SK-N-SH treated with all-trans-retinoic acid at 6 μM for 48 hours (cell line): ENCODE results near the gene NTM.

Experiments
- ARNTL ChIP-seq: fragments of 450-650 bp; formaldehyde crosslinking; IDR thresholded peaks from 2 replicates; pipeline ENCODE4 v1.5.0; 2020; ENCODE audit warnings: low read depth, mild to moderate bottlenecking, moderate library complexity, borderline replicate concordance
- PATZ1 ChIP-seq: fragments of 250-450 bp; sonication (Bioruptor Pico); IDR thresholded peaks from 2 replicates; pipeline ENCODE4 v1.8.0; 2020; ENCODE audit warnings: mild to moderate bottlenecking, moderate library complexity, borderline replicate concordance
- PPARA ChIP-seq: fragments of 250-450 bp; sonication (Bioruptor Pico); IDR thresholded peaks from 2 replicates; pipeline ENCODE4 v1.5.0; 2020; ENCODE audit warnings: mild to moderate bottlenecking, borderline replicate concordance
- RARB ChIP-seq: fragments of 250-450 bp; sonication (Bioruptor Pico); IDR thresholded peaks from 2 replicates; pipeline ENCODE4 v1.8.0; 2021; ENCODE audit warnings: mild to moderate bottlenecking, moderate library complexity
- TCF4 ChIP-seq: fragments of 250-450 bp; sonication (Bioruptor Pico); IDR thresholded peaks from 2 replicates; pipeline ENCODE4 v1.8.0; 2021; ENCODE audit warnings: mild to moderate bottlenecking, moderate library complexity, borderline replicate concordance
- TOX ChIP-seq: fragments of 250-450 bp; sonication (Bioruptor Pico); IDR thresholded peaks from 2 replicates; pipeline ENCODE4 v1.8.0; 2021; ENCODE audit warnings: mild to moderate bottlenecking, moderate library complexity, borderline replicate concordance
- ZNF565 ChIP-seq: fragments of 450-650 bp; formaldehyde crosslinking; conservative IDR thresholded peaks from 2 replicates; pipeline ENCODE4 v1.5.0; 2020; ENCODE audit warnings: low read depth, mild to moderate bottlenecking, moderate library complexity

GRCh38 chr11:131481971-131482370, 111.6 kb downstream of the NTM start:
- TF ChIP-seq TOX (CRISPR knock-in tag), result no peak
- TF ChIP-seq PATZ1 (CRISPR knock-in tag), result no peak
- TF ChIP-seq TCF4 (CRISPR knock-in tag), result no peak
- TF ChIP-seq ARNTL (CRISPR knock-in tag), result no peak
- no peak for TF ChIP-seq PPARA (CRISPR knock-in tag)
- TF ChIP-seq ZNF565 (CRISPR knock-in tag), result no peak
- TF ChIP-seq RARB (CRISPR knock-in tag), result no peak
